Stimulated activated CD4-positive, alpha-beta T cell treated with anti-CD3 and anti-CD28 coated beads, Interleukin-2, amount 100 ng/mL, for 24 hours (primary cell): ENCODE data around the gene PRRC2C.
"Not testable (repeated sequence)": the region's sequence is repeated elsewhere in the genome, so short reads cannot be mapped to it uniquely, and the experiment has no call there.

ENCODE experiments used
- DNase-seq, 2 donors: peaks; one replicate each; pipeline ENCODE4 v3.0.0-alpha.2; 2020

The PRRC2C gene

DNA sequence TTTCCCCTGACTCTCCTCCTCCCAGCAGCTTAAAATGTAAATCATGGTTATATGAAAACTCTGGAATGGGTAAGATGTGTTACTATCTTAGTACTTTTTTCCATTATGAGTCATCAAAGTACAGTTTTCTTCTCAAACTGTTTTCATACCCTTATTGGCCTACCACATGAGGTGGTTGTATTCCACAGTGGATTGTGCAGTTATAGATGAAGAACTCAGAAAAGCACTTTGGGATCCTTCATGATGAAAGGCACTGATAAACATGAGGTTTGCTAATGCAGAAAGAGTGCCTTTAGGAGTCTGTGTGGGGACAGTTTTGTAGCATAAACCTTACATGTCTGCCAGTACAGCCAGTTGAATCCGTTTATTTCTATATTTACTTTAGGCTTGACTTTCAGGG is 104.7 kb downstream of the PRRC2C start:
- no peak for DNase-seq

DNA sequence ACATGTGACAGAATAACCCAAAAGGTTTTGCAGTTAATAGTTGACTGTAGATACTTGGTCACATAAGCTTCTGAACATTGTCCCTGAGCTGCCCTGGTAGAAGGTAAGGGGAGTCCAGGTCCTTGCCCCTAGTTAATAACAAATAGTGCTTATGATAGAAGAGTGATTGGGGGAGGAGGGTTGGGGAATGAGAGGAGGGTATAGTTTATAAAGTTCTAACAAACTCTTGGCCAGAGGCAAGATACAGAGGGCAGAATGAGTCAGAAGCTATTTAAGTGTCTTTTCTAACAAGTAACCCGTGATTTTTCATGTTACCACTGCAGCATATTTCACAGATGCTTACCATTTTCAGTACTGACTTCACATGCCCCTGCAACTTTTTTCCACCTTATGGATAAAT is 110.0 kb downstream of the PRRC2C start:
- no peak for DNase-seq

- no peak for DNase-seq
Measured at GRCh38 chr1:171596119-171596518, 110.8 kb downstream of the PRRC2C start.

DNA sequence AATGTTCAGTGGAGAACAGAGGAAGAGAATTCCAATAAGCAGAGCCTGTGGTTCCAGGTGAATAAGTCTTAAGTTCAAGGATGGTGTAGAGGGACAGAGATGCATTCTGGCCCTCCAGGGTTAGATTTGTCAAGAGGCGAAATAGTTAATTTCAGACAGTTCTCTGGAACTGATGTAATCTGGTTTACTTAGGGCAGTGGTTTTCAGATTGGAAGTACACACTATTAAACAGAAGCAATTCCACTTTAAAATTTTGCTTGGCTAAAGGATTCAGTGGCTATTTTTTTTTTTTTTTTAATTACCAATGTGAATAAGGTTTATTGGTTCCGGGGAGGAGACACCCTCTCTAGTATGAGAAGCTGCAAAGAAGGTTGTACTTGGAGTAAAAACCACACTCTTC is 111.4 kb downstream of the PRRC2C start:
- no peak for DNase-seq

GRCh38 chr1:171597203-171597602 is 111.9 kb downstream of the PRRC2C start:
- no peak for DNase-seq

DNA sequence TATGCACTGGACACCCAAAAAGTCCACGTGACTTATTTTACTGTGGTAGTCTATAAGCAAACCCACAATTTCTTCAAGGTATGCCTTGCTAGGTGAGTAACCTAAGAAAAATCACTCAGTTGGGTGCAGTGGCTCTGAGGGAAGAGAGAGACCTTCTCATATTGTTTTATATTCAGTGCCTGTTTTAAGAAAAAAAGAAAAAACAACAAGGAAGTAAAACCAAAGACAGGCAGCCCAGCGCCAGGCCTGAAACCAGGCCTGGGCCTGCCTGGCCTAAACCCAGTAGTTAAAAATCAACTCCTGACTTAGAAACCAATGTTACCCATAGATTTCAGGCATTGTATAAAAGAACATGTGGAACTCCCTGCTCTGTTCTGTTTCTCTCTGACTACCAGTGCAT is 115.0 kb downstream of the PRRC2C start:
- not testable (repeated sequence) for DNase-seq

- DNase-seq, result no peak
Measured at GRCh38 chr1:171600862-171601261, 115.5 kb downstream of the PRRC2C start.

GRCh38 chr1:171603042-171603441 is 117.7 kb downstream of the PRRC2C start:
- not testable (repeated sequence) for DNase-seq

DNA sequence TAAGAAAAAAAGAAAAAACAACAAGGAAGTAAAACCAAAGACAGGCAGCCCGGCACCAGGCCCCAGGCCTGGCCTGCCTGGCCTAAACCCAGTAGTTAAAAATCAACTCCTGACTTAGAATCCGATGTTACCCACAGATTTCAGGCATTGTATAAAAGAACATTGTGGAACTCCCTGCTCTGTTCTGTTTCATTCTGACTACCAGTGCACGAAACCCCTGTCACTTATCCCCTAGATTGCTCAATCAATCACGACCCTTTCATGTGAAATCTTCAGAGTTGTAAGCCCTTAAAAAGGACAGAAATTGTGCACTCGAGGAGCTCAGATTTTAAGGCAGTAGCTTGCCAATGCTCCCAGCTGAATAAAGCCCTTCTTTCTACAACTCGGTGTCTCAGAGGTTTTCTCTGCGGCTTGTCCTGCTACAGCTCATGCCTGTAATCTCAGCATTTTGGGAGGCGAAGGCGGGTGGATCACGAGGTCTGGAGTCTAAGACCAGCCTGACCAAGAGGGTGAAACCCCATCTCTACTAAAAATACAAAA is 121.1 kb downstream of the PRRC2C start:
- DNase-seq, result no peak

DNA sequence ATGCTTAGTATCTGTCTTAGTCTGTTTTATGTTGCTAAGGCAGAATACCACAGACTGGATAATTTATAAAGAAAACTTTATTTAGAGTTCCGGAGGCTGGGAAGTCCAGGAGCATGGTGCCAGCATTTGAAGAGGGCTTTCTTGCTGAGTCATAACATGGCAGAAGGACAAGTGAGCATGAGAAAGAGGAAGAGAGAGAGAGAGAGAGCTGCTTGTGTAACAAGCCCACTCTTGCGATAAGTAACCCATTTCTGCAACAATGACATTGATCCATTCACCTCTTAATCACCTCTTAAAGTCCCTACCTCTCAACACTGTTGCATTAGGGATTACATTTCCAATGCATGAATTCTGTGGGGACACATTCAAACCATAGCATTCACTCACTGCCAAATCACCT is 125.1 kb downstream of the PRRC2C start:
- DNase-seq, result no peak

GRCh38 chr1:171611306-171611705 is 126.0 kb downstream of the PRRC2C start:
- DNase-seq, result no peak

DNA sequence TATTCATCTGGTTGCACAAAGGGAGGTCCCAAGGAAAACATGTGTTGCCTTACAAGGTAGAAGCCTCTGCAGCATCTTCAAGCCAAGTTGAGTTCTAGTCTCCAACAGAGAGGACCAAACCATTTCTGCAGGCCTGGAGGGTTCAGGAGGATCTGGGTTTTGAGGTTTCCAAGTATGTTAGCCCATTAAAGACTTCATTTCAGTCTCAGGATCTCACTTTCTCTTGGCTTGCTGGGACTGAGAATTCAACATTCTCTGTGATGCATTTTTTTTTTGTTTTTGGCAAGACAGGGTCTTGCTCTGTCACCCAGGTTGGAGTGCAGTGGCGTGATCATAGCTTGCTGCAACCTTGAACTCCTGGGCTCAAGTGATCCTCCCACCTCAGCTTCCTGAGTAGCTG is 128.0 kb downstream of the PRRC2C start:
- no peak for DNase-seq

- DNase-seq, result not testable (repeated sequence)
Measured at GRCh38 chr1:171615122-171615906, 130.0 kb downstream of the PRRC2C start.

GRCh38 chr1:171616586-171616985 is 131.3 kb downstream of the PRRC2C start:
- DNase-seq, result no peak

- no peak for DNase-seq
Measured at GRCh38 chr1:171622152-171622462, 136.8 kb downstream of the PRRC2C start, which contains the start of gene MYOCOS. TSS of gene MYOCOS (plus strand) at chr1:171622243. CDS start at chr1:171623884, 1,641 bp downstream.

- no peak for DNase-seq
Measured at GRCh38 chr1:171623651-171624331, 138.5 kb downstream of the PRRC2C start.

DNA sequence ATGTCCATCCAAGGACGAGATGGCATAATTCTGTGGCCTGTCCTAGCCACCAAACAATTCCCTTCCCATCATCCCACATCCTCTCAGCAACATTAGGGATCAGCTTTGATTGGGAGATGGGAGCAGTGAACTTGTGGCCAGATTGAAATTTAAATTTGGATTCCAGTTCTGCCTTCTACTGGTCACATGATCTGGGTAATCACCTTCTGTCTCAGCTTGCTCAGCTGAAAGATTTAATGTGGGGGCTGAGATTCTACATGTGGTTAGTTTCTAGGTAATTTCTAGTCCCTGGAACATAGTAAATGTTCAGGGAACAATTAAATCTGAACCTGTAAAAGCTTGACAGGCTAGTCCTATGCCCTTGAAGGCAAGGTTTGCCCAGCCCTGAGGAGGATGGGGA is 139.9 kb downstream of the PRRC2C start:
- no peak for DNase-seq

- DNase-seq, result no peak
Measured at GRCh38 chr1:171627020-171627419, 141.7 kb downstream of the PRRC2C start.

- no peak for DNase-seq
Measured at GRCh38 chr1:171628225-171628624, 142.9 kb downstream of the PRRC2C start.

GRCh38 chr1:171635661-171636060 is 150.3 kb downstream of the PRRC2C start:
- no peak for DNase-seq

DNA sequence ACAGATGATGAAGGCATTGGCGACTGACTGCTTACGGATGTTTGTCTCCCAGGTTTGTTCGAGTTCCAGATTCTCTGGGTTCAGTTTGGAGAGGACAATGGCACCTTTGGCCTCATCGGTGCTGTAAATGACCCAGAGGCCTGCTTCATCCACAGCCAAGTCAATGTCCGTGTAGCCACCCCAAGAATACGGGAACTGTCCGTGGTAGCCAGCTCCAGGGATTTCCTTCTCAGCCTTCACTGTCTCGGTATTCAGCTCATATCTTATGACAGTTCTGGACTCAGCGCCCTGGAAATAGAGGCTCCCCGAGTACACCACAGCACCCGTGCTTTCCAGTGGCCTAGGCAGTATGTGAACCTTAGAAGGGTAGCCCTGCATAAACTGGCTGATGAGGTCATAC is 150.8 kb downstream of the PRRC2C start:
- no peak for DNase-seq

DNA sequence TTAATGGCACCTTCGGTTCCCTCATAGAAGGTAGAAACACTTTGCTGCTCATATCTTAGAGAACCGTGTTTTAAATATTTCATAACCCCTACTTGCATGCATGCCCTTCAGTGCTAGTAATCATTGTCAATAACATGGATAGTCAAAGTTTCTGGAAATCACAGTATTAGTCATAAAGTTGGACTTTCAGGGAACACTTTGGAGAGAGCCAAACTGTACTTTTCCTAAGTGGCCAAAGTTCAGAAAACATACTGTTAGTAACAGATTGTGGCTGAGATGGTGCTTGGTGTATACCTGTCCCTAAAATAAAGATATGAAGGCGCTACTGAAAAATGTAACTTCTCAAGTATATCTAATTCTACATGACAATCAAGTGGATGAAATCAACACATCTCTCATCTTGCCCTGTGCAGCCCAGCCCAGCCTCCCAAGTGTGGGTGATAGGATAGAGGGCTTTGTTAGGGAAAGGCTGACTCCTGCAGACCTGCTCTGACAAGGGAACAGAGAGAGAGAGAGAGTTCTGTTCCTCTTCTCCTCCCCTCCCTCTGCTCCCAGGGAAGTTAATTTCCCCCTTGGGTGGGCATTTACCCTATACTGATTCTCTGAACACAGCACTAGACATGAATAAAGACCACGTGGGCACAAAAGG is 152.7 kb downstream of the PRRC2C start:
- no peak for DNase-seq

DNA sequence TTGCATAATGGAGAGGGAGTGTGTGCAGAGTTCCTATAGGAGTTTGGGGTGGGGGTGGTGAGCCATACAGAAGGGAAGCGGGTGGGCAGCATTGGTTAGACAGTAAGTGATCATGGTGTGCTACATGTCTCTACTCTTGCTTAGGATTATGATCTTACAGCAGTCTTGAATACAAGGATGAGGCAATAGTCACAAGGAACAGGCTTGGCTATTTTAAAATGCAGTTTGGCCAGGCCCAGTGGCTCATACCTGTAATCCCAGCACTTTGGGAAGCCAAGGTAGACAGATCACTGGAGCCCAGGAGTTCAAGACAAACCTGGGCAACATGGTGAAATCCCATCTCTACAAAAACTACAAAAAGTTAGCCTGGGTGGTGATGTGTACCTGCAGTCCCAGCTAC is 154.9 kb downstream of the PRRC2C start:
- no peak for DNase-seq
